NCI-H510A (cell line): Measurements from ENCODE around the gene ARMC10.
"Not testable (repeated sequence)": the region's sequence is repeated elsewhere in the genome, so short reads cannot be mapped to it uniquely, and the experiment has no call there.

ENCODE experiments used
- DNase-seq: peaks from one replicate; lab custom pipeline; 2025; lab: John Stamatoyannopoulos, UW

ARMC10 gene

DNA sequence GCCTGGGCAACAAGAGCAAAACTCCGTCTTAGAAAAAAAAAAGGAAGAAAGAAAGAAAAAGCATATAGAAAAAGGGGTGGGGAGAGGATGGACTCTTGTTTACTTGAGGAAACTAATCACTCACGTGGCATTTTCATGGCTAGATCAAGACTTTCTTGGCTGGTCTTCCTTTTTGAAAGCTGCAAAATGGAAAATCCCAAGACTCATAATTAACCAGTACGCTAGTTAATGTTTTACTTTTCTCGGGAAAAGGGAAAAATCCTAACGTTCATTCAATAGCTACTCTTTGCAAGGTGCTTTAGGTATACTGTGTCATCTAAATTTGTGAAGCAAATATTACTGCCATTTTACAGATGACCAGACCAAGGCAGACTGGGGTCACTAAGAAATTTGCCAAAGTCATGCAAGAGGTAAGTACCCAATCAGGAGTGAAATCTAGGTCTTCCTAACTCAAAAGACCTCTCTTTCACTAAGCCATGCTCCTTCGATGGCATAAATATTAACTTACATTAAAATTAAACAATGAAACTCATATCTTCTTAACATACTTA is 49.6 kb downstream of the ARMC10 start:
- DNase-seq = no peak

DNA sequence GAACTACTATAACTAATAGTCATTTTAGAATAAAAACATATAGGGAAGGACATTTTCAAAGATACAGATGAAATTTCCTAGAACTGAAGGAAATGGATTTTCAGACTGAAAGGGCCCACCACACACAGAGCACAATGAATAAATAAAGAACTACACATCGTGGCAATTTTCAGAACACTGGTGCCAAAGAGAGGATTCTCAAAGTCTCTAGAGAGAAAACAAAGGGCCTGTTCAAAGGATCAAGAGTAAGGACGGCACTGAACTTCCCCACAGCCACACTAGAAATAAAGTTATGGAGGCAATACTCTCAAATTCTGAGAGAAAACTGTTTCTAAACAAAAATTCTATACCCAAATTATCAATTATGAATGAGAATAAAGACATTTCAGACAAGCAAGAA is 52.1 kb downstream of the ARMC10 start:
- DNase-seq = no peak

DNA sequence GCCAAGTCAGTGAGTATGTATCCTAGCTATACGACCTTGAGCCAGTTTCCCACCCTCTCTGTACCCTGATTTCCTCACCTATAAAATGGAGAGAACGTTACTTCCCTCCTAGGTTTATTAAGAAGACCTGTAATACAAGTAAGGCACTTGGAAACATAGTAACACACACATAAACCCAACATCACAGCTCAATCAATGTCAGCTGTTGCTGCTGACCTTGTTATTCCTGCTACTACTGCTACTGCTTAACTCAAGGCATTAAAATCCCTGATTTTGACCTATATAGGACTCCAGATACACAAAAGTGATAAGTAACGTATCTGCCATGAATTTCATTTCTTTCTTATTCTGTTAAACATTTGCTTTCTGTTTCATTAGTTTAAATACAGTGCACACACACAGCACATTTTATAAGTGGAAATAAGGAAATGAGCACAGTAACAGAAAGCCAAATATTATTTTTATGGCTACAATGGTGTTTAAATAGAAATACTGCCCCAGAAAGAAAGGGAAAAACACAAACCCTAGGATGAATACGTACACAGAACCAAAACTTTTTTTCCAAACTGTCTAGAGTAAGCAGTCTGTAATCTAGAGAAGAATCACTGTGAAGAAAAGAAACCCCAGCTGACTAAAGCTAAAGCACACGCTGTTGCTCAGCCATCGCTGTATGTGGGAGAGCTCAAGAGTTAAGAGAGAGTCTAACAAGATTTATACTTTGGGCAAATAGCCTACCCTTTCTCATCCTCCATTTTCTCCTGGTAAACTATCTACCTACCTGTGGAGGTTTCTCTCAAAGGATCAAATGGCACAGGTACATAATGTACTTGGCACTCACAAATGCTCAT is 55.0 kb downstream of the ARMC10 start:
- DNase-seq = no peak

DNA sequence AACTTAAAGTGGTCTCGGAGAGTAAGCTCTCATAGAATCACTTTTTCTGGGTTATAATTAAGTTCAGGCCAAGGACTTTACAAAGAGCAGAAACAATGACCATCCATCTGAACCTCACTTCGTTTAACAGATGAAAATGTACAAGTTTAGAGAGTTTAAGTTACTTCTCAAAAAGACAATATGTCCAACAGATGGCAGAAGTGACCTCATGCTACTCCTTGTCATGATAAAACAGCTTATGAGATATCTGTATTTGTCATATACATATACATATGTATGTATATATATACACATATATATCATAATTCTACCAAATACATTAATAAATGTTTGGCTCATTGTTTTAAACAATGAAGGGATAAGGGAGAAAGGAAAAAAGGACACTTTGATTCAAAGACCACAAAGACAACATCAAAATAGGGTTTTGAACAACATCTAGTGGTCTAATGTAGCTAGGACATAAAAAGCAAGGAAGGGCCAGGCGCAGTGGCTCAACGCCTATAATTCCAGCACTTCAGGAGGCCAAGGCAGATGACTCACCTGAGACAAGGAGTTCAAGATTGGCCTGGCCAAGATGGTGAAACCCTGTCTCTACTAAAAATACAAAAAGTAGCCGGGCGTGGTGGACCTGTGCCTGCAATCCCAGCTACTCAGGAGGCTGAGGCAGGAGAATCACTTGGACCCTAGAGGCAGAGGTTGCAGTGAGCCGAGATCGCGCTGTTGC is 56.1 kb downstream of the ARMC10 start:
- DNase-seq = no peak

DNA sequence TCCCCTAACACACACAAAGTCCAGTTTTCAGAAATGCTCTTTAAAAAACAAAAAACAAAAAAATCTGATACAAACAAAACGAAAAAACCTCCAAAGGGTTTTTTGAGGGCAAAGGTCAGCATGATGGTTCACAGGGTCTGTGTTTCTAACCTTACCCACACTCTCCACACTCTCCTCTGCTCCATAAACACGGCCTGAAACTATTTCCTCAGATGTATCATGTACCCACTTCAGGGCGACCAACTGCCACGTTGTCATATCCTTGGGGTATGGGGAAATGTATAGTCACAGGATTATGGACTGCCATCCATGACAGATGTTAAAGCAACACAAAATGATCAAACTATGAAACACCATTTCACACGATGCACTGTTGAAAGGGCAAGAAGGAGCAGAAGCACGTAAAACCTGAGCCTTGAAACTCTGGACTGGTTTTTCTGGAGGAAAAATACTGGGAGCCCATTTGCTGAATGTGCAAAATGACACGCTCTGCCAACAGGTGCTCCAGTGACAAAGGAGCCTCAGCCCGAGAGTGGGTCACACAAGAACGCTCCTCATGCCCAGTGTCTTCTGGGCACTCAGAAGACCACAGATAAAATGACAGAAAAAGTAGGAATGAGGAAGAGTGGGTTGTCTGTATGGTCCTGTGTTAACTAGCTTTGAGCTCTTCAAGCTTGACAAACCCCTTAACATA is 58.2 kb downstream of the ARMC10 start:
- no peak for DNase-seq

- no peak for DNase-seq
Measured at GRCh38 chr7:103134836-103135554, 60.1 kb downstream of the ARMC10 start.

DNA sequence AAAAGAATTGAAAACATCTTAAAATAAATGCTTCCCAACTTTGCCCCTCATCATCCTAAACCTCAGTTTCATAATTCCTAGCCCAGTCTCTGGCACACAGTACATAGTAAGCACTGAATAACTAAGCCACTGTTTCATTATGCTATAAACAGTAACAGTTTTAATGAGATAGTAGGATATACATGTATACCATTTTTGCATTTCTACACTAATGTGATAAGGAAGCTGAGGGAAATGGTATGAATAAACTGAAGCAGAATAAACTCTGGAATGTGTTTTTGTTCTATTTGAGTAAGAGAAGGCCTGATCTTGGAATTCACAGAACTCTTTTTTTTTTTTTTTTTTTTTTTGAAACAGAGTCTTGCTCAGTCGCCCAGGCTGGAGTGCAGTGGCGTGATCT is 65.1 kb downstream of the ARMC10 start:
- no peak for DNase-seq

- no peak for DNase-seq
Measured at GRCh38 chr7:103140685-103141084, 65.7 kb downstream of the ARMC10 start.

DNA sequence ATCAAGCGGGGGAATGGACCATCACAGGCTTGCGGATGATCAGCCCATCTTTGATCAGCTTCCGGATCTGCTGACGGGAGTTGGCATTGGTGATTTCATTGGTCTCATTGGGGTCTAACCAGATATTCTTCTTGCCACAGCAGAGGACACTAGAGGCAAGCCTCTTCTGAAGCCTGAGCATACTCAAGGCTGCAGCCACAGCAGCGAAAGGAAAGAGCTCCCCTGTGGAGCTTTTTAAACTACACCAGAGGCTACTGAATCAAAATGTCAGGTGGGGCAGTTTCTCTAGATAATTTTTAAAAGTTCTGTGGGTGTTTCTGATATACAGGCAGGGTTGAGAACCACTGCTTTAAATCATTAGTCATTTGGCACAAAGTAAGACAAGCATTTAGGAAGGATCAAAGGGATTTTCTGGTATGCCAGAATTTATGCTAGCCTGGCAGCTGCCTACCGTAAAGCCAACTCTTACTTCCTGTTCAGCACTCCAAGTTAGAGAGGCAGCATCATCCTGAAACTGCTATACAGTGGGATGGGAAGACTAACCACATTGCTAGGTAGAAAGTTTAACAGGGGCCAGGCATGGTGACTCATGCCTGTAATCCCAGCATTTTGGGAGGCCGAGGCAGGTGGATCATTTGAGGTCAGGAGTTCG is 66.9 kb downstream of the ARMC10 start:
- DNase-seq = no peak

GRCh38 chr7:103142494-103142893 is 67.6 kb downstream of the ARMC10 start:
- DNase-seq = no peak

DNA sequence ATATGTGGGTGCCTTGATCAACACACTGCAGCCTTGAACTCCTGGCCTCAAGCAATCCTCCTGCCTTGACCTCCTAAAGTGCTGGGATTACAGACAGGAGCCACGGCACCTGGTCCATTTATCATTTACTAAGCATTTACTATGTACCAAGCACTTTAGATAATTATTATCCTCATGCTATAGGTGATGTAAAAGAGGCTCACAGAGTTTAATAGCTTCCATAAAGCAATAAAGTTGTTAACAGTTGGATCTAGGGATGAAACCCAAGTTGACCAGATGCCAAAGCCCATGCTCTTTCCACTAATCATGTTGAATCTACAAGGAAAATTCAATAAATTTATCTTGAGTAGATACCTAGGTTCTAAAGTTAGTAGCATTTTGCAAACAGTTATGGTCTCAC is 68.9 kb downstream of the ARMC10 start:
- DNase-seq = no peak

- not testable (repeated sequence) for DNase-seq
Measured at GRCh38 chr7:103144754-103145153, 69.8 kb downstream of the ARMC10 start.

DNA sequence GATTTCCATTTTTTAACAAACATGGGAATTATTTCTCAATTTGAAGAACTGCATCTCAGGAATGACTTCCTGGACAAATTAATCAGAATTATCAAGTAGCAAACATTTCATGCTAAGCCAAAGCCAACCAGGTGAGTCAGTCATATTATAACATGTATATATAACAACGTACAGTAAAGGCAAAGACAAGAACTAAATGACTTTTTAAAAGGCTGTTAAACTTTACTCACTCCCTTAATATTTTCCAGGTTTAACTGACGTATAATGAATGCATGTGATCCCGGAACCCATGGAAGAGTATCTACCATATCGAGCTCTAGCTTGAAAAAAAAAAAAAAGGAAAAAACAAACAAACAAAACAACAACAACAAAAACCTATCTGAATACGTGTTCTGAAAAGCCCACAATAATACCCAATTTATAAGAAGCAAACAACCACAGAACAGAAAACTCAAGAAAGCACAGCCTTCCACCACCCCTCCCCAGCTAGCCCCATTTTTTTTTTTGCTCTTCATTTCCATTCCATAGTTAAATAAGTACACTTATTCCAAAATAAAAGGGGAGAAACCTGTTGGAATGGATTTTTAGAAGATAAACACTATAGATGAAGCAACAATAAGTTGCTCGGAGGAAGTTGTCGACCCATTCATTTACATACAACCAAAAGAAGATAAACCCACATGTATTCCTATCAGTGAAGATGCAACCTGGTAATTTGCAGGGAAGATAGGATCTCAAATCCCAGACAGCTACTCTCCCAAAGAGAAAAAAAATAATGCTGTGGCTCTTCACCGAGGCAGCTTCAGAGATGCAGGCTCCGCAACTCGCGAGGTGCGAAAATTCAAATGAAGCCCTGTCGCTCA is 73.4 kb downstream of the ARMC10 start:
- DNase-seq = no peak
